GM21786 (cell line): ENCODE results near the gene RAB3GAP2.
"Not testable (repeated sequence)": the region's sequence is repeated elsewhere in the genome, so short reads cannot be mapped to it uniquely, and the experiment has no call there.

Experiments
- ATAC-seq: cut with Tn5 transposase; IDR thresholded peaks from one replicate; pipeline ENCODE4 v1.9.1; 2021; ENCODE audit not compliant: unreplicated experiment

Gene RAB3GAP2

DNA sequence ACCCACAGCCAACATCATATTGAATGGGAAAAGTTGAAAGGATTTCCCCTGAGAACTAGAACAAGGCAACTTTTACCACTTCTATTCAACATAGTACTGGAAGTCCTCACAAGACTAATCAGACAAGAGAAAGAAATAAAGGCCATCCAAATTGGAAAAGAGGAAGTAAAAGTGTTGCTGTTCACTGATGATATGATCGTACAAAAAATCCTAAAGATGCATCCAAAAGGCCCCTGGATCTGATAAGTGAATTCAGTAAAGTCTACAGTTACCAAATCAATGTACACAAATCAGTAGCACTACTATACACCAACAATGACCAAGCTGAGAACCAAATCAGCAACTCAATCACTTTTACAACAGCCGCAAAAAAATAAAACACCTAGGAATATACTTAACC, 28.3 kb downstream of the RAB3GAP2 start:
- no peak for ATAC-seq

DNA sequence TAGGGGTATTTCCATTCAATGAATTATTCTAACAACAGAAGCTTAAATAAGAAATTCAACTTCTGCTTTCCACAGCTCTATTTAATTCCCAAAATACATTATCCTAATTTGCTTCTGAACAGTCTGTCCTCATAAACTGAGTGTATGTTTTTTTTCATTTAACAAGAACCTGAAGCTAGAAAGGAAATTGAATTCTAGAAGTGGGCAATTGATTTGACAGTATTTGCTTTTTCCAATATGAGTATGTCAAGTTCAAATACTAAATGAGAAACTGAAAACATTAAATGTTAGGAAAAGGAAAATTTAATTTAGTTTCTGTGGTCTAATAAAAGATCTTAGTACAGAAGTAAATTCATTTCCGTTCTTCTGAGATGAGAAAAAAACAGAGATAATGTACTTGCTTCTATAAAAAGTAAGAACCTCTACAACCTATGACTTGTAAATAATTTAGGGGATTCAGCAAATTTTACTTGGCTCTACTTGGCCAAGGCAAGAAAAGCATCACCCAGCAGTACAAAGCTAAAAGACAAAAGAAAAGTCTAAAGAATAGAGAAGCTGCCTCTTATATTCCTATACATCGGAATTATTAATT, 31.1 kb downstream of the RAB3GAP2 start:
- ATAC-seq: no peak

GRCh38 chr1:220239966-220240365, 32.3 kb downstream of the RAB3GAP2 start:
- no peak for ATAC-seq

DNA sequence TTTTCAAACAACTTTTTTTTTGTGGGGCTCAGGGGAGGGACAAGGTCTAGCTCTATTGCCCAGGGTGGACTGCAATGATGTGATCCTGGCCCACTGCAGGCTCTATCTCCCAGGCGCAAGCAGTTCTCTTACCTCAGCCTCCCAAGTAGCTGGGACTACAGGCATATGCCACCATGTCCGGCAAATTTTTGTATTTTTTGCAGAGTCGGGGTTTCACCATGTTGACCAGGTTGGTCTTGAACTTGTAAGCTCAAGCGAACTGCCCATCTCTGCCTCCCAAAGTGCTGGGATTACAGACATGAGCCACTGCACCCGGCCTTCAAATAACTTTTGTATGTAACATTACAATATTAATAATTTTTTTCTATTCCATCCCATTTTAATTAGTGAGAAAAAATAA, 33.0 kb downstream of the RAB3GAP2 start:
- ATAC-seq: no peak

DNA sequence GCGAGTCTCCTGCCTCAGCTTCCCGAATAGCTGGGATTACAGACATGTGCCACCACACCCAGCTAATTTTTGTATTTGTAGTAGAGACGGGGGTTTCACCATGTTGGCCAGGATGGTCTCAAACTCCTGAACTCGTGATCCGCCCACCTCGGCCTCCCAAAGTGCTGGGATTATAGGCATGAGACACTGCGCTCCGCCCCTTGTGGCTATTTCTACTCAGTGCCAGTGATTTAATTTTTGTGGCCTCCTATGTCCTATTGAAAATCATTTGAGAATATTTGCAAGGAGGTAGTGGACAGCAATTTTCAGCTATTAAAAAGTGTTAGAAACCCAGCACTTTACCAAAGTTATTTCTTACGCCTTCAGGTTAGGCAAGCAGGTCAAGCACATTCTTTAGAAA, 36.0 kb downstream of the RAB3GAP2 start:
- not testable (repeated sequence) for ATAC-seq

- no peak for ATAC-seq
These were observed 36.8 kb downstream of the RAB3GAP2 start for GRCh38 chr1:220235462-220235861.

- ATAC-seq: no peak
These were observed 38.3 kb downstream of the RAB3GAP2 start for GRCh38 chr1:220233927-220234326.

DNA sequence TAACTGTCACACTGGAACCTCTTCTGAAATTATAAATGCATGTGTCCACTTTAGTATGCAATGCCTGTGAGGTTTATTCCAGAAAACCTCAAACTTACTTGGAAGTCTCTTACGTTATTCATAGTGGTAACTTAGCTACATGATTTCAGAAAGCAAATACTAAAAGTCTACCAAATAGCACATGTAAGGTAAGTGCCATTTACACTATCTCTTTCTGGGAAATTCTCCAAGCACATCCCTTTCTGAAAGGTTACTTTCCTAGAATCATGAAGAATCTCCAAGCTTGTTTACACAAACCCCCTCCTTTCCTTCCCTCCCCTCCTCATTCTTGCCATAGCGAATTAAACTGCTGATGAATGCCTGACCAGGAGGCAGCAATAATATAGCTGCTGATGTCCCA, 42.5 kb downstream of the RAB3GAP2 start:
- ATAC-seq: no peak

DNA sequence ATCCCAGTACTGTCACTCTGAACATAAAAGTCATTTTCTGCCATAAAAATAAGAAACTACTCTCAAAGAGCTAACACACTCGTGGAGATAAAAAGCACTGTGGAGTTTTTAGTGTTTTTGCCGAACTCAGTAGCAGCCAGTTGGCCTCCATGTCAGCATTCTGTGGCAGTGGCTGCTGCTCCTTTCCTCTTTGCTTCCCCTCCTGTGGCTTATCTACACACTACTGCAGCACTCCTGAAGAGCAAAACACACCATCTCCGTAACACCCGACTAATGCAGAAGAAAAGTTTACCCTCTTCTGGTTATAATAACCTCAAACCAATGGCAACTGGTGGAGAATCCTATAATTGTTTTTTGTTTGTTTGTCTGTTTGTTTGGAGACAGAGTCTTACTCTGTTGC, 44.9 kb downstream of the RAB3GAP2 start:
- no peak for ATAC-seq

DNA sequence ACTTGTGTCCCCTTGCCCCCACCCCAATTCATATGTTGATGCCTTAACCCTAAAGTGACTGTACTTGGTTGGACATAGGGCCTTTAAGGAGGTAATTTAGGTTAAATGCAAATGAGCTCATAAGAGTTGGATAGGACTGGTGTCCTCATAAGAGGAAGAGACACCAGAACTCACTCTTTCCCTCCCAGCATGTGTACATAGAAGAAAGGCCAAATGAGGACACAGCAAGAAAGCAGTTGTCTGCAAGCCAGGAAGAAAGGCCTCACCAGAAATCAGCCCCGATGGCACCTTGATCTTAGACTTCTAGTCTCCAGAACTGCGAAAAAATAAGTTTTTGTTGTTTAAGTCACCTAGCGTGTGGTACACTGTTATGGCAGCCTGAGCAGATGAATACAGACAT, 45.5 kb downstream of the RAB3GAP2 start:
- ATAC-seq: no peak

GRCh38 chr1:220225957-220226356, 46.3 kb downstream of the RAB3GAP2 start:
- no peak for ATAC-seq

DNA sequence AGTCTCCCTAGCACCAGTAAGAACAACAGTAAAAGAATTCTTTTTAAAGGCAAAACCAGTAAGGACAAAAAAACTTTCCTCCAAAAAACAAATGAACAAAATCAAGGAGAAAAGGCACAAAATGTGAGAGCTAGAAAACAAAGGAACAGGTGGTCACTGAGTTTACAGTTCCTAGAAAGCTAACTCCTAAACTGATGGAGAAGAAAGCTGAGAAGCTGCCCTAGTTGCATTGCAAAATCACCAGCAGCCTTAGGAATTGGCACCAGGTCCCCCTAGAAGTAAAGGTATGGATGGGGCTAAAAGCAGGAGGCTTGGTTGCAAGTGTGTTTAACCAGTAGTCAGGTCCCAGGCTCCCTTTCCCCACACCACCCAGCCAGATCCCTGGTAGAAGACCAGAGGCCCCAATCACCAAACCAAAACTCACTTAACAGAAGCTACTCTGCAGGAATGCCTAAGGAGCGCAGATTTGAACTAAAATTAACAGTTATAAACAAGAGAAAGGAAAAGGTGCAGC, 47.6 kb downstream of the RAB3GAP2 start:
- ATAC-seq: no peak

DNA sequence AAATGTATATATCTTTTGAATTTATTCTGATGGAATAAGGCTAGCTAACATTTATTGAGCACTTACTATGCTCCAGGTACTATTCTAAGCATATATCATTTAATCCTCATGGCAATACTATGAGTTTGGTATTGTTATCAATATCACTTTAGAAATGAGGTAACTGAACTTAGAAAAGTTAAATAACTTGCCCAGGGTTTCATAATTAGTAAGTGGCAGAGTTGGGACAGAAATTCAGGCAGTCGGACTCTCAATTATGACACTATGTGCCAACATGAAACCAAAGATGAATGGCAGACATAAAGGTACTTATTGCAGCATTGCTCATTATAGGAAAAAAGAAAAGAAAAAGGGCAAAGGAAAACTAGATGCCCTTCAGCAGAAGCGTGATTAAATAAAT, 48.2 kb downstream of the RAB3GAP2 start:
- peak; percentile 18 for ATAC-seq

GRCh38 chr1:220222939-220223338, 49.3 kb downstream of the RAB3GAP2 start:
- no peak for ATAC-seq

GRCh38 chr1:220221670-220222069, 50.6 kb downstream of the RAB3GAP2 start:
- no peak for ATAC-seq

DNA sequence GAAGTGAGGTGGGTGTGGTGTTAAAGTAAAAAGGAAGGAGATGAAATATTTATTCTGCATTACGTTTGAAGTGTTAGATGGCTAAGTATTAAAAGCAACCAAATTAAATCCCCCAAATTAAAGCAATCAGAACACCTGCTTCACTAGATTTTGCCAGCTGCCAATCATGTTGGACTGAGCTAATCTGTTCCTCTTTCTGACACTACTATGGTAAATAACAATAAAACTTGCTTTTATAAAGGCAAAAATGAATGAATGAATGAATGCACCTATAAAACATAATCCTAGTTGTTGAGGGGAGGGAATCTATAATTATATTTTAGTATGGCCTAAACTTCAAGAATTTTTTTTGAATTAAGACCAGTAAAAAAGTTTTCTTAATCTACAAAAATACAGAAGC, 51.0 kb downstream of the RAB3GAP2 start:
- ATAC-seq: no peak

GRCh38 chr1:220220699-220221040, 51.6 kb downstream of the RAB3GAP2 start:
- ATAC-seq: peak; percentile 17

DNA sequence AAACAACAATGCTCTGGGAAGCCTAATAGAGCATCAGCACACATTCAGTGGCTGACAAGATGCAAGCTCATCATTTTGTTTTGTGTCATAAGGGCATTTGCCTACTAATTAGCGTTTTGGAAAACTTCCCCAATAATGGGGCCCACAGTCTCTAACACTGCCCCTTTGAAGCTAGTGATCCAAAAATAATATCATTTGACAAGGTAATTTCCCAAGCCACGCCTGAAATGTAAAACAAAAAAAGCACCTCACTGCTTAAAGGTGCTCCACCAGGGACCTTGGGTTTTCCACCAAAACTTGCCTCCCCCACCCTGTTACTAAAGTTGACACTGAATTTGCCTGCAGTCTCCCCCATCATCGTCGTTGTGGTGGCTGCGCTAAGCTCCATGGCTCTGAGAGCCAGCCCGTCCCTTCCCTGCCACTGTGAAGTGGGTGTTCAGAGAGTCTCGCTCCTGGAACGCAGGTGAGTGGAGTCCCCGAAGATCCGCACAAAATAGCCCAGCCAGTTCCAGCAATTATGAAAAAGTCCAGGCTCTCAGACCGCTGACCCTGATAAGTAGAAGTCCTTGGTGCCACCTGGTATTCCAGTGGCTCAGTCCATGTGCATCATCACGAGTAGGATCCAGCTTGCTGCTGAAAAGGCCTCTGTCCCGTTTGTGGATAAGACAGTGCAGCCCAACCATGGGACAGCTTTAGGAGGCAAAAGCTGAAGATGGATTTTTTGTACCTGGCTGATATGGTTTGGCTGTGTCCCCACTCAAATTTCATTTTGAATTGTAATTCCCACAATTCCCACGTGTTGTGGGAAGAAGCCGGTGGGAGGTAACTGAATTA, 52.2 kb downstream of the RAB3GAP2 start:
- peak; percentile 37 for ATAC-seq

DNA sequence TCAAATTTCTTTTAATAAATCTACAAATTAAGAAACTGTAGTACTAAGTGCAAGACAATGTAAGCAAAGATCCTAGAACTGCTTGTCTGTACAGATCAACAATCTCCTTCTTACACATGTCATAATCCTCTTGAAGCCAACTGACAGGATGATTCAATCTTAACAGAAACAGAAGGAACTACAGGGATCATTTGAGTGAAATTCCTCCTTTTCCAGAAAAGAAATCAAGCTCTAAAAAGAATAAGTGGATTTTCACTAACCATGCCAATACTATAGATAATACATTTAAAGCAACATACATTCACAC, 53.2 kb downstream of the RAB3GAP2 start:
- ATAC-seq: no peak

GRCh38 chr1:220218397-220219135, 53.7 kb downstream of the RAB3GAP2 start:
- peak; percentile 41 for ATAC-seq

DNA sequence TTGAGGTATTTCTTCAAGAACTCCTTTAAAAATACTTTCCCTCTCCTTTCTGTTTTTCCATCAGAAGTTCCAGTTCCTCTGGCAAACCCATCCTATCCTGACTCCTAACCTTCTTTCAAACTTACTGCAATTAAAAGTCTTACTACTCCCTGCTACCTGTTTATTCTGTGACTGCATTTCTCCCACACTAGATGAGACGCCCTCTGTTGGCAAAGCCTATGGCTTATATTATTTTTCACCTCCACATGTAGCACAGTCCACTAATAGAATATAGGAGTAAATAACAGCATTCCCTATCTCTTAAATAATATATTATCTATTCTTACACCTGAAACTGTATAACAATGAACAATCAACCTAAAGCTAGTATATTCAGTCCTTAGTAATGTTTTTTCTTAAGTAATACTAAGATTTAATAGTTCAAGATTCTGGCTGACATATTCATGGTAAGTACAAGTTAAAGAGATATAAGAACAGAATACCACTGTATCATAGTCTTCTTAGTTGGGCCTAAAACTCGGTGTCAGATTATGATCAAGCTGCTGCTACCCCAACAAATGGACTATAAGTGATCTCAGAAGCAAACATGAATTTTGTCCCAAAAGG, 54.8 kb downstream of the RAB3GAP2 start:
- ATAC-seq: no peak
